ENCODE results near the gene MED10. TPM values are rescaled to one million over a fixed set of nuclear protein-coding genes. Genes with fewer than 3 reads are reported as not detected.

The MED10 gene
- total RNA-seq, 4 donors from 2014 or later: 14.6 to 29.7 (median 25.7) TPM

DNA sequence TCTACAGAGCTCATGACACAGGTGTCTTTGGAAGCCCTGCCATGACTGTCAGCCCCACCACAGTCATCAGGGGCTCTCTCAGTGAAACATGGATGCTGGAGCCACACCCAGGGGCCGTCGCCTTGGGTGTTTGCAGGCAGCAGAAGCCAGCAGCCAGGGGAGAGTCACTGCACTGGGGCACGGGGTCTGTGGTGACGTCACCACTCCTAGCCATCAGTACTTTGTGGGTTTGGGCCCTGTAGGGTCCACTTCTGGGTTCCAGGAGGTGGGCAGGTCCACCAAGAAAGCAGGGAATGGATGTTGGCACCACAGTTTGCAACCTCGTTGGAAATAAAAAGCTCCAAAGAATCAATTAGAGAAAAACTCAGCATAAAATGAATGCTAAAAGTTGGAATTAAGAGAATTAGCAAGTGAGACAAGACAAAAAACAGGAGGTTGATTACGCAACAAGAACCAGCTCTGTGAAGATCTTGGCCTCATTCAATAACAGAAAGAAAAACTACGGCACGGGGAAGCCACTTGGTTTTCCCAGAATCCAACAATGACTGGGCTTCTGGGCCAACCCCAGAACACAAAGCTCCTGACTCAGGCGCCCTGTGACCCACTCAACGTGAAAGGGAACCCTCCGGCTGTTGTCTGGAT lies 34.3 kb downstream of the MED10 start:
- no peaks in the 10 kb centered on the region for H3K36me3 ChIP-seq
- H3K27ac ChIP-seq: no peak overlapping the region
- TF ChIP-seq, protein P1, sequence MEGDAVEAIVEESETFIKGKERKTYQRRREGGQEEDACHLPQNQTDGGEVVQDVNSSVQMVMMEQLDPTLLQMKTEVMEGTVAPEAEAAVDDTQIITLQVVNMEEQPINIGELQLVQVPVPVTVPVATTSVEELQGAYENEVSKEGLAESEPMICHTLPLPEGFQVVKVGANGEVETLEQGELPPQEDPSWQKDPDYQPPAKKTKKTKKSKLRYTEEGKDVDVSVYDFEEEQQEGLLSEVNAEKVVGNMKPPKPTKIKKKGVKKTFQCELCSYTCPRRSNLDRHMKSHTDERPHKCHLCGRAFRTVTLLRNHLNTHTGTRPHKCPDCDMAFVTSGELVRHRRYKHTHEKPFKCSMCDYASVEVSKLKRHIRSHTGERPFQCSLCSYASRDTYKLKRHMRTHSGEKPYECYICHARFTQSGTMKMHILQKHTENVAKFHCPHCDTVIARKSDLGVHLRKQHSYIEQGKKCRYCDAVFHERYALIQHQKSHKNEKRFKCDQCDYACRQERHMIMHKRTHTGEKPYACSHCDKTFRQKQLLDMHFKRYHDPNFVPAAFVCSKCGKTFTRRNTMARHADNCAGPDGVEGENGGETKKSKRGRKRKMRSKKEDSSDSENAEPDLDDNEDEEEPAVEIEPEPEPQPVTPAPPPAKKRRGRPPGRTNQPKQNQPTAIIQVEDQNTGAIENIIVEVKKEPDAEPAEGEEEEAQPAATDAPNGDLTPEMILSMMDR (IDR thresholded peaks at IDR 0.05): no peak
- TF ChIP-seq POLR2A (IDR thresholded peaks at IDR 0.05): no peak
- DNase-seq: no peak
- H3K9me3 ChIP-seq: no peaks in the 10 kb centered on the region
- intact Hi-C loops (cut with DNase I): no loop called here
- WGBS, 2 donors: 82% methylated on average over 11 of the region's 11 CpGs
- no peak overlapping the region for H3K4me3 ChIP-seq (replicated peaks in 1 of 3)
- H3K27me3 ChIP-seq: no peaks in the 10 kb centered on the region
- no peaks in the 10 kb centered on the region for H3K4me1 ChIP-seq

DNA sequence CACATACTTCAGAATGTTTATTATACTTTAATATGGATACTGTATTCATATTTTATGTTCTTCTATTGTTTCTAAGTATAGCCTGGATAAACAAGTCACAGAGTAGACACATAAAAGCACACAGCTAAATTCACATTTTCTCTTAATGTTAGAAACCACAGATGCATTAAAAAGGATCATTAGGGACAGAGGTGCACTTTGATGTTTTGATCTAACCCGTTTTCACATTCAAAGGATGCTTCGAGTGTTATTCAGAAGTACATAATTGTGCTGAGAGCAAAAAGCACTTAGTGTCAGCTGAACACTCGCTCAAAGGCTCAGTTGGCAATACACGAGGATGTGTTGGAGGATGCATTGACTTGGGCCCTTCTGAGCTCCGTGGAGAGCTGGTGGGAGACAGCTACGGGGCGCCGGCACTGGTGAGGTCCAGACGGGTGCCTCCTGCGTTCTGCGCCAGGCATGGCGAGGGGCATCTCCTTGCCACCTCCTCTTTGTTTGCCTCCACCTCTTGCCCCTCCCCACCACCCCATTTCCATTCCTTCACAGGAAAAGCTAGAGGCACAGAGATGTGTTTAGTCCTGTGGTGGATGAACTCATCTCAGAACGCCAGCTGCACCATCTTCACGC lies 35.5 kb downstream of the MED10 start:
- Histone ChIP-seq H3K36me3 (no peaks in the 10 kb centered on the region), H3K4me3 (replicated peaks in 1 of 3) (no peak overlapping the region), H3K9me3 (no peaks in the 10 kb centered on the region), H3K27me3 (no peaks in the 10 kb centered on the region), H3K4me1 (no peaks in the 10 kb centered on the region), H3K27ac (no peak overlapping the region)
- WGBS, 2 donors: 81 to 85% methylated on average over 14 of the region's 14 CpGs
- DNase-seq: no peak
- no peak for TF ChIP-seq POLR2A (IDR thresholded peaks at IDR 0.05)
- TF ChIP-seq, protein P1 (IDR thresholded peaks at IDR 0.05): no peak
- intact Hi-C loops (cut with DNase I): no loop called here

DNA sequence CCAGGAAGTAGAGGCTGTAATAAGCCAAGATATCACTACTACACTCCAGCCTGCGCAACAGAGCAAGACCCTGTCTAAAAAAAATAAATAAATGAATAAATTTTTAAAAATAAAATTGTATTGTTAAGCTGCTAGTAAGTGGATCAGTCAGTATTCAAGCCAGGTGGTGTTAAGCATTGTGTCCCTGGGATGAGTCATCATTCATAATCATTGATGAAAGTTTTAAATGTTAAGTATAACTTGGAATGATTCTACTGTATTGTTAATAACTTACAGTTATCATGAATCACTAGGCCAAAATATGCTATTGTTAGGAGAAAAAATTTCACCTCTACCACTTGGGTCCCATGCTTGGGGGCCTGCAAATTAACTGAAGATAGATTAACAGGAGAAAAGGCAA lies 38.2 kb downstream of the MED10 start:
- WGBS, 2 donors: 91 to 97% methylated on average over 1 of the region's 1 CpG
- no peaks in the 10 kb centered on the region for H3K36me3 ChIP-seq
- no peak overlapping the region for H3K4me3 ChIP-seq (replicated peaks in 1 of 3)
- H3K27ac ChIP-seq: no peak overlapping the region
- H3K4me1 ChIP-seq: no peaks in the 10 kb centered on the region
- DNase-seq: no peak
- no peaks in the 10 kb centered on the region for H3K27me3 ChIP-seq
- TF ChIP-seq, protein P1 (IDR thresholded peaks at IDR 0.05): no peak
- no peak for TF ChIP-seq POLR2A (IDR thresholded peaks at IDR 0.05)
- H3K9me3 ChIP-seq: no peaks in the 10 kb centered on the region
- intact Hi-C loops (cut with DNase I): no loop called here

DNA sequence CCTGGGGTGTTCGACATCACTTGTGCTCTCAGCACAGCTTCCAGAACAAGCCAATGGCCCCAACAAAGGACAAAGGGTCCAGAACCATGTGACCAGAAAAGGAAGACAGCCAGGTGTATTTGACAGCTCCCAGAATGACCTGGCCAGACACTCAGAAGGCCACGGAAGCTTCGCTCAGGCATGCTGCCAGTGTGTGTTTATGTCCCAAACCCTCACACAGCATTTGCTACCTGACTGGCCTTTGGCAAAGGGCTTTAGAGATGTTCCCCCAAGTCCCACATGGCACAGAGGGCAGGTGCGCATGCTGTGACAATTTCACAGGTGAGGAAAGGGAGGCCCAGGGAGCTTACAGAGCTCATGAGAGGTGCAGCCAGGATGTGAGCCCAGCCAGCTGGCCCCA lies 39.5 kb downstream of the MED10 start:
- Histone ChIP-seq H3K27me3 (no peaks in the 10 kb centered on the region), H3K27ac (no peak overlapping the region), H3K4me1 (no peaks in the 10 kb centered on the region), H3K36me3 (no peaks in the 10 kb centered on the region), H3K4me3 (replicated peaks in 1 of 3) (no peak overlapping the region), H3K9me3 (no peaks in the 10 kb centered on the region)
- no peak for TF ChIP-seq POLR2A (IDR thresholded peaks at IDR 0.05)
- TF ChIP-seq, protein P1 (IDR thresholded peaks at IDR 0.05): no peak
- no peak for DNase-seq
- WGBS, 2 donors: 88 to 100% methylated on average over 3 to 4 of the region's 4 CpGs
- intact Hi-C loops (cut with DNase I): no loop called here

DNA sequence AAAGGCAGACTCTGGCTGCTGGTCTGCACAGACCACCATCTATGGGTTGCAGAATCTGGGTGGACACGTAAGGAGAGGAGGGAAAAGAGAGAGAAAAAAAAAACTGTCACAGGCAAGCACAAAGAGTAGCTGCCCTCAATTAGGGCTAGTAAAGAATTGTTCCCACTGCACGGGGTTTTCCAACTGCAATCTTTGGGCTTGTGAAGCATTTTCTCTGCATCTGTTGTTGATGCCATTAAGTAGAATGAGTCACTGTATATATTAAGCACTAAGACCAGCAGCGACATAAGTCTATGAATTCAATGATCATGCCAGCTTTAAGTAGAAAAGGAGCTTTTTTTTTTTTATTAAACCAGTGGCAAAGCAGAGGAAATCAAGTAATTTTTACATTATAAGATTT lies 40.2 kb downstream of the MED10 start:
- H3K4me3 ChIP-seq (replicated peaks in 1 of 3): no peak overlapping the region
- H3K4me1 ChIP-seq: no peaks in the 10 kb centered on the region
- no peak for DNase-seq
- no peak for TF ChIP-seq POLR2A (IDR thresholded peaks at IDR 0.05)
- TF ChIP-seq, protein P1 (IDR thresholded peaks at IDR 0.05): no peak
- H3K27me3 ChIP-seq: no peaks in the 10 kb centered on the region
- intact Hi-C loops (cut with DNase I): no loop called here
- no peaks in the 10 kb centered on the region for H3K36me3 ChIP-seq
- no peak overlapping the region for H3K27ac ChIP-seq
- no peaks in the 10 kb centered on the region for H3K9me3 ChIP-seq
- 81 to 90% methylated on average over 3 of the region's 3 CpGs for WGBS, 2 donors

All from thyroid gland (tissue), 4 donors.